ENCODE results near the gene NCOA1. TPM values are rescaled to one million over a fixed set of nuclear protein-coding genes. Genes with fewer than 3 reads are reported as not detected.

NCOA1 gene
- total and polyA plus RNA-seq, 2 donors (not counting 3 experiments of a cell fraction or from before 2014, with no cell fraction given), result 11.4 to 14.1 TPM

DNA sequence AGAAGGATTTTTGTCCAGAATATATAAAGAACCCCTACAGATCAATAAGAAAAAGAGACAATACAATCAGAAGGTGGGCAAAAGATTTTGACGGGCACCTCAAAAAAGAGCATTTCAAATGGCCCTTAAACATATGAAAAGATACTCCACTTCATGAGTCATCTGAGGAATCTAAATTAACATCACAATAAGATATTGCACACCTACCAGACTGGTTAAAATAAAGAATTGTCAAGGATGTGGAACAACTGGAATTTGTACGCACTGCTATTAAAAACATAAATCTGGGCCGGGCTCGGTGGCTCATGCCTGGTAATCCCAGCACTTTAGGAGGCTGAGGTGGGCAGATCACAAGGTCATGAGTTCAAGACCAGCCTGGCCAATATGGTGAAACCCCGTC lies 17.0 kb upstream of the NCOA1 start:
- POLR2A ChIA-PET, result interaction anchor here (0.7 kb wide), 1 partner anchor 13 kb away, joined by 5 read pairs; no protein-coding TSS in a partner anchor

More for the DNA sequence above, 17.0 kb upstream of the NCOA1 start:
- FAIRE-seq, result no peak
- no peaks in the 10 kb centered on the region for H3K36me3 ChIP-seq (ENCODE audit: control insufficient read depth in 2 of 2, extremely low read depth in 1 of 2, insufficient read depth in 2 of 2, low read length in 2 of 2)
- no peak overlapping the region for H3K4me2 ChIP-seq (ENCODE audit: insufficient read depth, low read length)
- no peaks in the 10 kb centered on the region for H3K79me2 ChIP-seq (ENCODE audit: control insufficient read depth, insufficient read depth, low read length)
- H3K9me3 ChIP-seq (replicated peaks; ENCODE audit: control insufficient read depth, insufficient read depth, low read length), result no peaks in the 10 kb centered on the region
- no peak overlapping the region for H3K9ac ChIP-seq (replicated peaks; ENCODE audit: extremely low read depth, insufficient read depth, low read length)
- CTCF ChIA-PET, result no interaction called here
- no peaks in the 10 kb centered on the region for H4K20me1 ChIP-seq (replicated peaks; ENCODE audit: control insufficient read depth, extremely low read depth, insufficient read depth, low read length)
- dilution Hi-C loops (cut with MboI; ENCODE audit: extremely low pct_ligation_motif_present, low sequenced_read_pairs), result no loop called here
- H3K27me3 ChIP-seq (ENCODE audit: control insufficient read depth in 2 of 2, insufficient read depth in 2 of 2, low read length in 2 of 2), result no peaks in the 10 kb centered on the region
- no peak overlapping the region for H3K27ac ChIP-seq (ENCODE audit: insufficient read depth, low read depth, low read length)
- DNase-seq (ENCODE audit: low read depth, low spot score), result no peak
- H2AFZ ChIP-seq (ENCODE audit: low read depth, low read length), result no peak overlapping the region
- no TSS peak for BruUV-seq (replicated peaks)
- H3K4me1 ChIP-seq (ENCODE audit: control insufficient read depth, extremely low read depth, insufficient read depth, low read length), result no peaks in the 10 kb centered on the region
- TF ChIP-seq MYC (IDR thresholded peaks at IDR 0.05; ENCODE audit: low read depth, low read length) (no peak), JUN (IDR thresholded peaks at IDR 0.05; ENCODE audit: borderline replicate concordance, insufficient read depth, insufficient read length, low read depth) (no peak), POLR2A (IDR thresholded peaks at IDR 0.05; ENCODE audit: low read depth, low read length) (no peak), FOS (IDR thresholded peaks at IDR 0.05; ENCODE audit: borderline replicate concordance, insufficient read depth, low read length) (no peak), GATA2 (IDR thresholded peaks at IDR 0.05; ENCODE audit: insufficient read depth, insufficient read length, low read depth, low read length) (no peak), EZH2 (IDR thresholded peaks at IDR 0.05; ENCODE audit: borderline replicate concordance, low read depth, low read length, severe bottlenecking) (no peak), POLR2AphosphoS5 (IDR thresholded peaks at IDR 0.05; ENCODE audit: insufficient read depth, low read depth, low read length) (no peak)
- TF ChIP-seq, protein P1, sequence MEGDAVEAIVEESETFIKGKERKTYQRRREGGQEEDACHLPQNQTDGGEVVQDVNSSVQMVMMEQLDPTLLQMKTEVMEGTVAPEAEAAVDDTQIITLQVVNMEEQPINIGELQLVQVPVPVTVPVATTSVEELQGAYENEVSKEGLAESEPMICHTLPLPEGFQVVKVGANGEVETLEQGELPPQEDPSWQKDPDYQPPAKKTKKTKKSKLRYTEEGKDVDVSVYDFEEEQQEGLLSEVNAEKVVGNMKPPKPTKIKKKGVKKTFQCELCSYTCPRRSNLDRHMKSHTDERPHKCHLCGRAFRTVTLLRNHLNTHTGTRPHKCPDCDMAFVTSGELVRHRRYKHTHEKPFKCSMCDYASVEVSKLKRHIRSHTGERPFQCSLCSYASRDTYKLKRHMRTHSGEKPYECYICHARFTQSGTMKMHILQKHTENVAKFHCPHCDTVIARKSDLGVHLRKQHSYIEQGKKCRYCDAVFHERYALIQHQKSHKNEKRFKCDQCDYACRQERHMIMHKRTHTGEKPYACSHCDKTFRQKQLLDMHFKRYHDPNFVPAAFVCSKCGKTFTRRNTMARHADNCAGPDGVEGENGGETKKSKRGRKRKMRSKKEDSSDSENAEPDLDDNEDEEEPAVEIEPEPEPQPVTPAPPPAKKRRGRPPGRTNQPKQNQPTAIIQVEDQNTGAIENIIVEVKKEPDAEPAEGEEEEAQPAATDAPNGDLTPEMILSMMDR (IDR thresholded peaks at IDR 0.05; ENCODE audit: extremely low read depth in 1 of 2, insufficient read depth in 1 of 2, low read depth in 1 of 2, low read length in 2 of 2), result no peak
- TF ChIP-seq, protein P2, sequence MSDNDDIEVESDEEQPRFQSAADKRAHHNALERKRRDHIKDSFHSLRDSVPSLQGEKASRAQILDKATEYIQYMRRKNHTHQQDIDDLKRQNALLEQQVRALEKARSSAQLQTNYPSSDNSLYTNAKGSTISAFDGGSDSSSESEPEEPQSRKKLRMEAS (IDR thresholded peaks at IDR 0.05; ENCODE audit: insufficient read depth, insufficient read length), result no peak
- no peaks in the 10 kb centered on the region for H3K9me1 ChIP-seq (replicated peaks; ENCODE audit: control insufficient read depth, extremely low read depth, insufficient read depth, low read length)
- H3K4me3 ChIP-seq (replicated peaks in 1 of 3; ENCODE audit: insufficient read depth in 1 of 3, low read depth in 1 of 3, low read length in 3 of 3), result no peak overlapping the region
- intact Hi-C loops (cut with micrococcal nuclease), result no loop called here

Measured in endothelial cell of umbilical vein (primary cell).